Epithelial cell of esophagus (primary cell): Measurements from ENCODE around the gene IKBKG.
A peak's percentile ranks its signal among the peaks of the same experiment; 100 is the strongest.

ENCODE experiments used
- DNase-seq: peaks from one replicate; pipeline ENCODE4 v3.0.0; 2010; ENCODE audit warnings: low read depth
- H3K4me3 ChIP-seq: 2 replicates; pipeline ENCODE4 v1.5.1; 2011; ENCODE audit warnings: mild to moderate bottlenecking, low read length, control low read depth
- TF ChIP-seq, protein P1 (sequence below): IDR thresholded peaks from 2 replicates; pipeline ENCODE4 v1.5.1; 2011; ENCODE audit warnings: low read depth, mild to moderate bottlenecking, low read length, control low read depth, inconsistent platforms; ENCODE audit not compliant: insufficient read depth; ENCODE audit errors: missing control alignments

The IKBKG gene

DNA sequence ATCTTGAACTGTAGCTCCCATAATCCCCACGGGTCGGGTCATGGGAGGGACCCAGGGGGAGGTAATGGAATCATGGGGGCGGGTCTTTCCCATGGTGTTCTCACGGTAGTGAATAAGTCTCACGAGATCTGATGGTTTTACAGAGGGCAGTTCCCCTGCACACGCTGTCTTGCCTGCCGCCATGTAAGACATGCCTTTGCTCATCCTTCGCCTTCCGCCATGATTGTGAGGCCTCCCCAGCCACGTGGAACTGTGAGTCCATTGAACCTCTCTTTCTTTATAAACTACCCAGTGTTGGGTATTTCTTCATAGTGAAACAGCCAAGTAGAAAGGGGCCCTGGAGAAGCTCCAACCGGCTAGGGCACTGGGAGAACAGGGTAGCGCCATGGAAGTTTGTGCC, 49.8 kb downstream of the IKBKG start:
- TF ChIP-seq, protein P1, sequence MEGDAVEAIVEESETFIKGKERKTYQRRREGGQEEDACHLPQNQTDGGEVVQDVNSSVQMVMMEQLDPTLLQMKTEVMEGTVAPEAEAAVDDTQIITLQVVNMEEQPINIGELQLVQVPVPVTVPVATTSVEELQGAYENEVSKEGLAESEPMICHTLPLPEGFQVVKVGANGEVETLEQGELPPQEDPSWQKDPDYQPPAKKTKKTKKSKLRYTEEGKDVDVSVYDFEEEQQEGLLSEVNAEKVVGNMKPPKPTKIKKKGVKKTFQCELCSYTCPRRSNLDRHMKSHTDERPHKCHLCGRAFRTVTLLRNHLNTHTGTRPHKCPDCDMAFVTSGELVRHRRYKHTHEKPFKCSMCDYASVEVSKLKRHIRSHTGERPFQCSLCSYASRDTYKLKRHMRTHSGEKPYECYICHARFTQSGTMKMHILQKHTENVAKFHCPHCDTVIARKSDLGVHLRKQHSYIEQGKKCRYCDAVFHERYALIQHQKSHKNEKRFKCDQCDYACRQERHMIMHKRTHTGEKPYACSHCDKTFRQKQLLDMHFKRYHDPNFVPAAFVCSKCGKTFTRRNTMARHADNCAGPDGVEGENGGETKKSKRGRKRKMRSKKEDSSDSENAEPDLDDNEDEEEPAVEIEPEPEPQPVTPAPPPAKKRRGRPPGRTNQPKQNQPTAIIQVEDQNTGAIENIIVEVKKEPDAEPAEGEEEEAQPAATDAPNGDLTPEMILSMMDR, result no peak
- DNase-seq, result no peak
- H3K4me3 ChIP-seq, result no peak overlapping the region

DNA sequence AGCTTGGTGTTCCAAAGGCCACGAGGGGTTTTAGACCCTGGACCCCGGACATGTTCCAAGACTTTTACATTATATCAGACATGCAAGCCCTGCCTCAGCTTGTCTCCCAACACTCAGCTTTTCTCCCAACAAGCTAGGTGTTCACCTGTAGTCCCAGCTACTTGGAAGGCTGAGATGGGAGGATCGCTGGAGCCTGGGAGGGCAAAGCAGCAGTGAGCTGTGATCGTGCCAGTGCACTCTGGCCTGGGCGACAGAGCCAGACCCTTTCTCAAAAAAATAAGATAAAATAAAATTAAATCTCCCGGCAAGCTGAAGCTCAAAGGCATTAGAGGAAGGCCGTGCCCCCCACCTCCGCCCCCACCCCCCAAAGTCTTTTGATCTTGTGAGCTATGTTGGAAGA, 51.2 kb downstream of the IKBKG start:
- TF ChIP-seq, protein P1, result no peak
- DNase-seq, result no peak
- no peak overlapping the region for H3K4me3 ChIP-seq

DNA sequence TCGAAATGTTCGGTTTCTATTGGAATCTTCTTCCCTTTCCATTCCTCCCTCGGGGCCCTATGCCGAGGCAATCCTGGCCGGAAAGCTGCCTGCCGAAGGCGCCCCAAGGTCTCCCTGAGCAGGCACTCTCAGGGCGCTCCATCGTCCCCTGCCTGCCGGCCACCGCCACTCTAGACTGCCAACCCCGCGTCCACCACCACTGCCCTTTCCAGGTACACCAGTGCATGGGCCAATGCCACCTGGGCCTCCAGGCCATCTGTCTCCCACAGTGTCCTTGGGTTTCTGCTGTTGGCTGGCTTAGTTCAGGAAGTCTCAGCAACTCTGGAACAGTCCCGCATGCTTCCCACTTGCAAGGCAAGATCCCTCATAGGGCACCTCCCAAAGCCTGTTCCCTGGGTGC, 52.1 kb downstream of the IKBKG start:
- no peak overlapping the region for H3K4me3 ChIP-seq
- TF ChIP-seq, protein P1, result no peak
- DNase-seq, result no peak

DNA sequence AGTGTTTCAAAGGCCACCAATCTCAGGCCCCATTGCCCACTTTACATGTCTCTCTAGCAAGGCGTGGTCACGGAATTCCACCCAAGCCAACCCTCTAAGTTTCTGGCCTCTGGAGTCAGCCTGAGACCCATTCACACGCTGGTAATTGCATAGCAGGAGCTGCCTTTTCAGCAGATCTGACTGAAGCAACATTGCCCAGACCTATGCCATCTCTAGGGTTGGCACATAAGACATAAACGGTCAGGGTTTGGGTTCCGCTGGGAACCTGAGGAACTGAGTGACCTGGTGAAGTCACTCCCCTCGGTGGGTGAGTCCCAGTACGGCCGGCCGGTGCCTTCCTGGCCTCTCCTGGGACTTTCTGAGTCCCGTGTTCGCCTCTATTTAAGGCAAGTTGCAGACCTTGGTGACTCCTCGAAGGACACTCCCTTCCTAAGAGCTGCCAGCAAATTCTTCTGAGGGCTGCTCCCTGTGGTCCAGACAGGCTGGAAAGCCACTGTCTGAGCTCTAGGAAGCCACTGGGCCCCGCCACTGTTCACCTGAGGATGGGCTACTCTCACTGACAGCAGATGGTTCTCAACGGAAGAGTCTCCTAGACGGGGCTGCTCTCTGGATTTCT, 53.4 kb downstream of the IKBKG start:
- H3K4me3 ChIP-seq, result no peak overlapping the region
- TF ChIP-seq, protein P1, result no peak
- peak; percentile 10 for DNase-seq

DNA sequence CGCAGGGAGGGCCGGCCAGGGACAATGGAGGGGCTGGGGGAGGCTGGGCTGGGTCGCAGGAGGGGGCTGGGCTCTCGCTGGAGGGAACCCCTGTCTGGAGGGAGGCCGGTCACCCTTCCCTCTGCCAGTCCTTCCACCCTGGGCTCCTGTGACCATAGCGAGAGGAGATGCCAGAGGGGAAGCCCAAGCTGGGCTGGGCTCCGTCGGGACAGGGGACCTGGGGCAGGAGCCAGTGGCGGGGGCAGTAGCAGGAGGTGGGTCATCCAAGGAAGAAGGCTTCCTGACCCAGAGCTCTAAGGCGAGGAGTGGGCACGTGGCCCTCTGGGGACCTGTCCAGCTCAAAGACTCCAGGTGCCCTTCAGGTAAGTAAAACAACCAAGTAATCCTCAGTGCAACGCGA, 54.8 kb downstream of the IKBKG start:
- DNase-seq, result no peak
- TF ChIP-seq, protein P1, result no peak
- H3K4me3 ChIP-seq, result no peak overlapping the region

DNA sequence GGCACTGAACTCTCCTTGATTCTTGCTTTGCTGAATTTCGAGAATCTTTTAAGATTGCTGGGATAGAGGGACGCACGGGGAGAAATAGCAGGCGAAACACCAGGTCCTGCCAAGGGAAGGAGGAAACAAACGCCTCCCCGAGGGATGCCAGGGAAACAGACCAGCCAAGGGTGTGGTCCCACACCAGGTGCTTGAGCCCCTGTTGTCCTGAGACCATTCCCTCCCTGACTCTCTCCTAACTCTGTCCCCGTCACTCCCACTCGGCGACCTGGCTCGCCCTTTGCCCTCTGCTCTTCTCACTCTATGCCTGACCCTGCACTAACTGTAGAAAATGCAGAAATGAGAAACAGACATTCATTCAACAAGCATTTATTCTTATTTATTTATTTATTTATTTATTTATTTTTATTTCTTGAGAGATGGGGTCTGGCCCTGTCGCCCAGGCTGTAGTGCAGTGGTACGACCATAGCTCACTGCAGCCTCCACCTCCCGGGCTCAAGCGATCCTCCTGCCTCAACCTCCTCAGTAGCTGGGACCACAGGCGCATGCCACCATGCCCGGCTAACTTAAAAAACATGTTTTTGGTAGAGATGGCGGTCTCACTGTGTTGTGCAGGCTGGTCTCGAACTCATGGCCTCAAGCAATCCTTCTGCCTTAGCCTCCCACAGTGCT, 55.5 kb downstream of the IKBKG start:
- DNase-seq, result no peak
- TF ChIP-seq, protein P1, result no peak
- H3K4me3 ChIP-seq, result no peak overlapping the region
